Esophagus squamous epithelium (tissue), 5 donors: Measurements from ENCODE around the gene KCNG2. TPM values are rescaled to one million over a fixed set of nuclear protein-coding genes. Genes with fewer than 3 reads are reported as not detected.
A peak's percentile ranks its signal among the peaks of the same experiment; 100 is the strongest.

Experiments
- DNase-seq: peaks from one replicate; lab custom pipeline; 2025; lab: John Stamatoyannopoulos, UW
- H3K27ac ChIP-seq, 4 donors: fragments of 200-600 bp; sonication (generic); one replicate each; pipeline ENCODE4 v1.5.1; 2016 to 2019; ENCODE audit warnings: mild to moderate bottlenecking in 1 of 4
- H3K27me3 ChIP-seq, 4 donors: fragments of 200-600 bp; sonication (generic); 1 replicate in 3 of 4; 2 replicates in 1 of 4; pipeline versions ENCODE4 v1.5.1 to v1.6.0; 2017 to 2021; ENCODE audit warnings: antibody characterized with exemption in 1 of 4
- H3K36me3 ChIP-seq, 3 donors: fragments of 200-600 bp; sonication (generic); one replicate each; pipeline ENCODE4 v1.5.1; 2016 to 2019
- H3K4me1 ChIP-seq, 3 donors: fragments of 200-600 bp; sonication (generic); one replicate each; pipeline ENCODE4 v1.5.1; 2017 to 2019
- H3K4me3 ChIP-seq, 4 donors: fragments of 200-600 bp; sonication (generic); 1 replicate in 3 of 4; 2 replicates in 1 of 4; pipeline ENCODE4 v1.5.1; 2016 to 2019; ENCODE audit warnings: mild to moderate bottlenecking in 2 of 4, moderate library complexity in 1 of 4
- H3K9me3 ChIP-seq, 3 donors: fragments of 200-600 bp; sonication (generic); one replicate each; pipeline ENCODE4 v1.5.1; 2016 to 2019
- POLR2A ChIP-seq, 4 donors: fragments of 450-650 bp; IDR thresholded peaks; one replicate each; pipeline ENCODE4 v1.6.1; 2017; ENCODE audit warnings: antibody characterized with exemption in 4 of 4, mild to moderate bottlenecking in 4 of 4, moderate library complexity in 3 of 4
- WGBS, 2 donors: methylation state at CpG; one replicate each; pipeline ENCODE4 v1.1.5; 2018; 5-methylcytosine and 5-hydroxymethylcytosine counted together
- intact Hi-C: fragments of 100-400 bp; cut with DNase I; formaldehyde crosslinking; loops from one replicate; pipeline ENCODE4 v1.15.0; 2022
- total RNA-seq, 4 donors: library from RNA; depleted of rRNA; stranded (reverse); fragments of >200 nt; gene quantifications; one replicate each; pipeline ENCODE4 v1.1.0, GENCODE V29; 2016
- TF ChIP-seq, protein P1 (sequence below), 6 experiments: fragments of 450-650 bp in 4 of 6; fragments of 200-600 bp in 2 of 6; sonication (generic) in 2 of 6; IDR thresholded peaks; one replicate each; pipeline ENCODE4 v1.5.1; 2016 to 2019; ENCODE audit warnings: antibody characterized with exemption in 6 of 6, mild to moderate bottlenecking in 4 of 6, moderate library complexity in 4 of 6
- donor health status: DM: yes; HTN: yes; CAD: no.

KCNG2 gene
- total RNA-seq, 4 donors from 2014 or later: 0.19 TPM; not detected in 3

DNA sequence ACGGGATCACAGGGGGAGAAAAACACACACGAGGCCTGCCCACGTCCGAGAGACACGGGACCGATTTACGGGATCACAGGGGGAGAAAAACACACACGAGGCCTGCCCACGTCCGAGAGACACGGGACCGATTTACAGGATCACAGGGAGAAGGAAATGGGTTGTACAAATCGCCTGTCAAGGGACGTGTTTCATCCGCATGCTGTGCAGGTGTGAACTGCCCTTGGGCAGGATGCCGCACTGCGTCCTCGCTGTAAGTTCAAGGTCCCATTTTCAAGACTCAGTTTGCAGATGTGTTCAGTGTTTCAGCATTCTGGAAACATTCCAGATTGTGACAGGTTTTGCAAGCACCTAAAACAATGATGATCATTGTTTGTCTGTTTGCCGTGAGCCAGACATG lies 2.3 kb upstream of the KCNG2 start:
- intact Hi-C loops: no loop called here
- H3K4me1 ChIP-seq: peaks cover 18 to 45% (median 20%) of the 10 kb centered on the region in 3 donors
- 83 to 88% methylated on average over 17 to 19 of the region's 19 CpGs for WGBS, 2 donors
- no peaks in the 10 kb centered on the region for H3K36me3 ChIP-seq
- H3K27me3 ChIP-seq: peaks cover 11 to 73% (median 21%) of the 10 kb centered on the region in 4 donors
- DNase-seq: no peak
- H3K9me3 ChIP-seq: no peaks in the 10 kb centered on the region
- TF ChIP-seq, protein P1, sequence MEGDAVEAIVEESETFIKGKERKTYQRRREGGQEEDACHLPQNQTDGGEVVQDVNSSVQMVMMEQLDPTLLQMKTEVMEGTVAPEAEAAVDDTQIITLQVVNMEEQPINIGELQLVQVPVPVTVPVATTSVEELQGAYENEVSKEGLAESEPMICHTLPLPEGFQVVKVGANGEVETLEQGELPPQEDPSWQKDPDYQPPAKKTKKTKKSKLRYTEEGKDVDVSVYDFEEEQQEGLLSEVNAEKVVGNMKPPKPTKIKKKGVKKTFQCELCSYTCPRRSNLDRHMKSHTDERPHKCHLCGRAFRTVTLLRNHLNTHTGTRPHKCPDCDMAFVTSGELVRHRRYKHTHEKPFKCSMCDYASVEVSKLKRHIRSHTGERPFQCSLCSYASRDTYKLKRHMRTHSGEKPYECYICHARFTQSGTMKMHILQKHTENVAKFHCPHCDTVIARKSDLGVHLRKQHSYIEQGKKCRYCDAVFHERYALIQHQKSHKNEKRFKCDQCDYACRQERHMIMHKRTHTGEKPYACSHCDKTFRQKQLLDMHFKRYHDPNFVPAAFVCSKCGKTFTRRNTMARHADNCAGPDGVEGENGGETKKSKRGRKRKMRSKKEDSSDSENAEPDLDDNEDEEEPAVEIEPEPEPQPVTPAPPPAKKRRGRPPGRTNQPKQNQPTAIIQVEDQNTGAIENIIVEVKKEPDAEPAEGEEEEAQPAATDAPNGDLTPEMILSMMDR (IDR thresholded peaks at IDR 0.05): no peak
- no peak for TF ChIP-seq POLR2A (IDR thresholded peaks at IDR 0.05)
- no peak overlapping the region for H3K4me3 ChIP-seq
- no peak overlapping the region for H3K27ac ChIP-seq

DNA sequence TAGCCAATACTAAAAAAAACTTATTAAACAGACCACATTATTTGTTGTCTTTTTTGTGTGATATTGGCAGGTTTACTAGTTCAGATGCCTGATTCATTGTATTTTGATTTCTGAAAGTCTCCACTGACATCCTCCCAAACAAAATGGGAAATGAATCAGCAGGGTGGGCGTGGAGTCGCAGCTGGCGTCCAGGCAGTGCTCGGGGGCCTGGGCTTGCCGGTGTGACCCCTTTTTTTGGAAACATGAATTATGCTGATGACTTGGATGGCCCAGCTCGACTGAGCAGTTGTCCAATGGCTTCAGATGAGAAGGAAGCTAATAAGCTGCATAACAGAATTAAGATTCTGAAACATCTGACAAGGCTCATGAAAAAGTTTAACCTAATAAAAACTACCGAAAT lies 1.7 kb upstream of the KCNG2 start:
- no peaks in the 10 kb centered on the region for H3K9me3 ChIP-seq
- TF ChIP-seq, protein P1 (IDR thresholded peaks at IDR 0.05): no peak
- TF ChIP-seq POLR2A (IDR thresholded peaks at IDR 0.05): no peak
- intact Hi-C loops: no loop called here
- no peak for DNase-seq
- H3K27ac ChIP-seq: no peak overlapping the region
- H3K4me1 ChIP-seq: peaks cover 16 to 39% (median 20%) of the 10 kb centered on the region in 3 donors
- WGBS, 2 donors: 14 to 23% methylated on average over 7 of the region's 7 CpGs
- no peak overlapping the region for H3K4me3 ChIP-seq
- peaks cover 11 to 73% (median 22%) of the 10 kb centered on the region in 4 donors for H3K27me3 ChIP-seq
- H3K36me3 ChIP-seq: no peaks in the 10 kb centered on the region

DNA sequence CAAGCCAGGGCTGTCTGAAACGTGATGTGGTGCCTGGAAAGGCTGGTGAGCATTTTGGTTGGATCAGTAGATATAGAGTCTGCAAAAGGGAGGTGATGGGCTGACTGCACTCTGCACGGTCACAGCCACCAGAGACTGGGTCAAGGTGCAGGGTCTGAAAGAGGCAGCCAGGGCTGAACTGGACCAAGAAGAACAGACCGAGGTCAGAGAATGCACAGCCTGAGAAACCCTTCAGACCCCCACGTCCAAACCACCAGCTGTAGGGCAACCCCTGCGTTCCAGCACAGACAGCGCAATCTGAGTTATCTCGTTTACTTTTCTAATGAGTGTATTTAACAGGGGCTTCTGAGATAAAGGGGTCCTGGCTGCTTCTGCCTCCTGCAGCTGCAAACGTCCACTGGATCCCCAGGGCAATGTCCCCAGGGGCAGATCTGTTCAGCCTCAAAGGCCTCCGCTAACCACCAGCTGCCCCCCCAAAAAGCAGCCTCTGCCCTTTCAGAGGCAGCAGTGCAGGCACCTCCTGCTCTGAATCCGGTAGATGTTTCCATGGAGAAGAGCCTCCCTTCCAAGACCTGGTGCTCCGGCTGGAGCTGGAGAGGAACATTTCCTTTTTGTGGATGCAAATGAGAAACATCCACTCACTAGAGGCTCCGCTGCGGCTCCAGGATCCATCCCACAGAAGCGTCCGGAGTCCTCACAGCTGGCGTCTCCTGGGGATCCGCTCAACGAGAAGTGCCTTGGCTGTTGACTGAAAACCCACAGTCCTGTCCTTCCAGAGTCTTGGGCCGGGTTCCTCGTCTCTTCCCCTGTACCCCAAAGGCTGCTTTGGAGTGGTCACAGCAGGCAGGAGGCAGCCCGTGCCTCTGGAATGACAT lies 970 bp upstream of the KCNG2 start:
- Histone ChIP-seq H3K4me1 (peaks cover 12 to 32% (median 20%) of the 10 kb centered on the region in 3 donors), H3K27me3 (peaks cover 11 to 73% (median 22%) of the 10 kb centered on the region in 4 donors), H3K9me3 (no peaks in the 10 kb centered on the region), H3K36me3 (no peaks in the 10 kb centered on the region), H3K27ac (no peak overlapping the region), H3K4me3 (no peak overlapping the region)
- intact Hi-C loops: no loop called here
- TF ChIP-seq POLR2A (IDR thresholded peaks at IDR 0.05): no peak
- TF ChIP-seq, protein P1 (IDR thresholded peaks at IDR 0.05): no peak
- no peak for DNase-seq
- WGBS, 2 donors: 24 to 50% methylated on average over 8 to 11 of the region's 21 CpGs

GRCh38 chr18:79798346-79798998 lies 734 bp downstream of the KCNG2 start:
- H3K4me1 ChIP-seq: peaks cover 12 to 28% (median 20%) of the 10 kb centered on the region in 3 donors
- peak overlapping the region; percentile 15 to 59 (median 30) for H3K4me3 ChIP-seq
- H3K27me3 ChIP-seq: peaks cover 11 to 67% (median 22%) of the 10 kb centered on the region in 4 donors
- no CpG with 5 or more reads among the region's 78 CpGs for WGBS, 2 donors
- H3K36me3 ChIP-seq: no peaks in the 10 kb centered on the region
- intact Hi-C loops: no loop called here
- DNase-seq: no peak
- no peak overlapping the region for H3K27ac ChIP-seq
- TF ChIP-seq, protein P1 (IDR thresholded peaks at IDR 0.05): no peak
- TF ChIP-seq POLR2A (IDR thresholded peaks at IDR 0.05): no peak
- no peaks in the 10 kb centered on the region for H3K9me3 ChIP-seq

- no peaks in the 10 kb centered on the region for H3K36me3 ChIP-seq
- peaks cover 11 to 67% (median 22%) of the 10 kb centered on the region in 4 donors for H3K27me3 ChIP-seq
- H3K4me3 ChIP-seq: peak overlapping the region in 3 of 4 donors; percentile 16 to 59 (median 44)
- H3K27ac ChIP-seq: no peak overlapping the region
- no peak for TF ChIP-seq POLR2A (IDR thresholded peaks at IDR 0.05)
- TF ChIP-seq, protein P1 (IDR thresholded peaks at IDR 0.05): no peak
- H3K4me1 ChIP-seq: peaks cover 12 to 28% (median 20%) of the 10 kb centered on the region in 3 donors
- H3K9me3 ChIP-seq: no peaks in the 10 kb centered on the region
- no CpG with 5 or more reads among the region's 14 CpGs for WGBS, 2 donors
- intact Hi-C loops: no loop called here
- DNase-seq: no peak
Observed at GRCh38 chr18:79798999-79799370, 1.2 kb downstream of the KCNG2 start.
